HepG2 (cell line): ENCODE measurements around the gene WDR81. TPM values are rescaled to one million over a fixed set of nuclear protein-coding genes. Genes with fewer than 3 reads are reported as not detected.

Experiments
- HMGA1 ChIP-seq: sonication (generic); formaldehyde crosslinking; conservative IDR thresholded peaks from 2 replicates; pipeline ENCODE4 v1.4.0; 2020; ENCODE audit warnings: missing genetic modification reagents
- IKZF1 ChIP-seq: fragments of 450-650 bp; IDR thresholded peaks from 2 replicates; pipeline ENCODE4 v1.7.1; 2016
- NFKBIZ ChIP-seq: IDR thresholded peaks from 2 replicates; pipeline ENCODE4 v1.6.1; 2018; ENCODE audit warnings: missing genetic modification reagents, missing compliant biosample characterization
- NR1H2 ChIP-seq: sonication (generic); formaldehyde crosslinking; IDR thresholded peaks from 2 replicates; pipeline ENCODE4 v1.8.1; 2022; ENCODE audit warnings: low read depth, missing genetic modification reagents, borderline replicate concordance
- PCBP1 ChIP-seq: fragments of 200-400 bp; formaldehyde crosslinking; IDR thresholded peaks from 2 replicates; pipeline ENCODE4 v1.6.1; 2017; ENCODE audit warnings: mild to moderate bottlenecking, low read depth, low read length, borderline replicate concordance
- ZNF235 ChIP-seq: sonication (generic); formaldehyde crosslinking; IDR thresholded peaks from 2 replicates; pipeline ENCODE4 v1.8.1; 2023; ENCODE audit warnings: mild to moderate bottlenecking, missing genetic modification reagents, borderline replicate concordance
- ZNF256 ChIP-seq: sonication (generic); formaldehyde crosslinking; conservative IDR thresholded peaks from 2 replicates; pipeline ENCODE4 v1.4.0; 2020; ENCODE audit warnings: missing genetic modification reagents
- polyA plus RNA-seq, 8 experiments: library from polyadenylated mRNA; depleted of rRNA in 3 of 8; stranded (reverse) in 7 of 8; unstranded in 1 of 8; fragments of >200 nt; fragmentation: Illumina TruSeq in 4 of 8; extraction: Trizol in 4 of 8; gene quantifications; 2 replicates each; pipeline versions ENCODE4 v1.2.1 to v1.2.3, GENCODE V29; 2011 to 2016; ENCODE audit warnings: low read depth in 4 of 8, missing spikeins in 1 of 8, mixed read lengths in 1 of 8; ENCODE audit not compliant: insufficient read depth in 1 of 8
- total RNA-seq, 5 experiments: library from RNA; depleted of rRNA; stranded (reverse); fragments of >200 nt; fragmentation: Illumina TruSeq; extraction: Trizol; gene quantifications; 2 replicates each; pipeline ENCODE4 v1.2.3, GENCODE V29; 2016; ENCODE audit warnings: low read depth in 1 of 5
- TF ChIP-seq, protein P1 (sequence below): sonication (generic); formaldehyde crosslinking; IDR thresholded peaks from 2 replicates; pipeline ENCODE4 v1.4.0; 2020; ENCODE audit warnings: missing genetic modification reagents
- TF ChIP-seq, protein P2 (sequence below): sonication (generic); formaldehyde crosslinking; IDR thresholded peaks from 2 replicates; pipeline ENCODE4 v1.5.0; 2020; ENCODE audit warnings: missing genetic modification reagents
- TF ChIP-seq, protein P3 (sequence below): IDR thresholded peaks from 2 replicates; pipeline ENCODE4 v1.6.1; 2016
- TF ChIP-seq, protein P4 (sequence below), 2 experiments: IDR thresholded peaks; 2 replicates each; pipeline ENCODE4 v1.6.1; 2011 to 2012; ENCODE audit warnings: low read length in 2 of 2, borderline replicate concordance in 1 of 2, low read depth in 1 of 2, mild to moderate bottlenecking in 1 of 2, moderate library complexity in 1 of 2

The WDR81 gene
- total and polyA plus RNA-seq, 2 of the 13 experiments (the other 11 are each of a cell fraction or from before 2014, with no cell fraction given), result 9.1 to 16.7 TPM

DNA sequence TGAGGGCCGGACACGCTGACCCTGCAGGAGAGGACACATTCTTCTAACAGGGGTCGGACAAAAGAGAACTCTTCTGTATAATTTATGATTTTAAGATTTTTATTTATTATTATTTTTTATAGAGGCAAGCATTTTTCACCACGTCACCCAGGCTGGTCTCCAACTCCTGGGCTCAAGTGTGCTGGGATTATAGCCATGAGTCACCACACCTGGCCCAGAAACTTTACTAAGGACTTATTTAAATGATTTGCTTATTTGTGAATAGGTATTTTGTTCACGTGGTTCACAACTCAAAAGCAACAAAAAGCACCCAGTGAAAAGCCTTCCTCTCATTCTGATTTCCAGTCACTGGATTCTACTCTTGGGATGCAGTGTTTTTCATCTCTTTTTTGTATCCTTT lies 35.0 kb downstream of the WDR81 start (continued):
- TF ChIP-seq, protein P1, sequence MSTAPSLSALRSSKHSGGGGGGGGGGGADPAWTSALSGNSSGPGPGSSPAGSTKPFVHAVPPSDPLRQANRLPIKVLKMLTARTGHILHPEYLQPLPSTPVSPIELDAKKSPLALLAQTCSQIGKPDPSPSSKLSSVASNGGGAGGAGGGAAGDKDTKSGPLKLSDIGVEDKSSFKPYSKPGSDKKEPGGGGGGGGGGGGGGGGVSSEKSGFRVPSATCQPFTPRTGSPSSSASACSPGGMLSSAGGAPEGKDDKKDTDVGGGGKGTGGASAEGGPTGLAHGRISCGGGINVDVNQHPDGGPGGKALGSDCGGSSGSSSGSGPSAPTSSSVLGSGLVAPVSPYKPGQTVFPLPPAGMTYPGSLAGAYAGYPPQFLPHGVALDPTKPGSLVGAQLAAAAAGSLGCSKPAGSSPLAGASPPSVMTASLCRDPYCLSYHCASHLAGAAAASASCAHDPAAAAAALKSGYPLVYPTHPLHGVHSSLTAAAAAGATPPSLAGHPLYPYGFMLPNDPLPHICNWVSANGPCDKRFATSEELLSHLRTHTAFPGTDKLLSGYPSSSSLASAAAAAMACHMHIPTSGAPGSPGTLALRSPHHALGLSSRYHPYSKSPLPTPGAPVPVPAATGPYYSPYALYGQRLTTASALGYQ (CRISPR knock-in tag), result no peak
- TF ChIP-seq HMGA1 (CRISPR knock-in tag) (no peak), PCBP1 (no peak), NFKBIZ (CRISPR knock-in tag) (no peak), ZNF235 (CRISPR knock-in tag) (no peak), NR1H2 (no peak), IKZF1 (no peak), ZNF256 (CRISPR knock-in tag) (no peak)
- TF ChIP-seq, protein P2, sequence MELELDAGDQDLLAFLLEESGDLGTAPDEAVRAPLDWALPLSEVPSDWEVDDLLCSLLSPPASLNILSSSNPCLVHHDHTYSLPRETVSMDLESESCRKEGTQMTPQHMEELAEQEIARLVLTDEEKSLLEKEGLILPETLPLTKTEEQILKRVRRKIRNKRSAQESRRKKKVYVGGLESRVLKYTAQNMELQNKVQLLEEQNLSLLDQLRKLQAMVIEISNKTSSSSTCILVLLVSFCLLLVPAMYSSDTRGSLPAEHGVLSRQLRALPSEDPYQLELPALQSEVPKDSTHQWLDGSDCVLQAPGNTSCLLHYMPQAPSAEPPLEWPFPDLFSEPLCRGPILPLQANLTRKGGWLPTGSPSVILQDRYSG (CRISPR knock-in tag), result no peak
- TF ChIP-seq, protein P3, sequence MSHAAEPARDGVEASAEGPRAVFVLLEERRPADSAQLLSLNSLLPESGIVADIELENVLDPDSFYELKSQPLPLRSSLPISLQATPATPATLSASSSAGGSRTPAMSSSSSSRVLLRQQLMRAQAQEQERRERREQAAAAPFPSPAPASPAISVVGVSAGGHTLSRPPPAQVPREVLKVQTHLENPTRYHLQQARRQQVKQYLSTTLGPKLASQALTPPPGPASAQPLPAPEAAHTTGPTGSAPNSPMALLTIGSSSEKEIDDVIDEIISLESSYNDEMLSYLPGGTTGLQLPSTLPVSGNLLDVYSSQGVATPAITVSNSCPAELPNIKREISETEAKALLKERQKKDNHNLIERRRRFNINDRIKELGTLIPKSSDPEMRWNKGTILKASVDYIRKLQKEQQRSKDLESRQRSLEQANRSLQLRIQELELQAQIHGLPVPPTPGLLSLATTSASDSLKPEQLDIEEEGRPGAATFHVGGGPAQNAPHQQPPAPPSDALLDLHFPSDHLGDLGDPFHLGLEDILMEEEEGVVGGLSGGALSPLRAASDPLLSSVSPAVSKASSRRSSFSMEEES (CRISPR knock-in tag), result no peak
- TF ChIP-seq, protein P4, sequence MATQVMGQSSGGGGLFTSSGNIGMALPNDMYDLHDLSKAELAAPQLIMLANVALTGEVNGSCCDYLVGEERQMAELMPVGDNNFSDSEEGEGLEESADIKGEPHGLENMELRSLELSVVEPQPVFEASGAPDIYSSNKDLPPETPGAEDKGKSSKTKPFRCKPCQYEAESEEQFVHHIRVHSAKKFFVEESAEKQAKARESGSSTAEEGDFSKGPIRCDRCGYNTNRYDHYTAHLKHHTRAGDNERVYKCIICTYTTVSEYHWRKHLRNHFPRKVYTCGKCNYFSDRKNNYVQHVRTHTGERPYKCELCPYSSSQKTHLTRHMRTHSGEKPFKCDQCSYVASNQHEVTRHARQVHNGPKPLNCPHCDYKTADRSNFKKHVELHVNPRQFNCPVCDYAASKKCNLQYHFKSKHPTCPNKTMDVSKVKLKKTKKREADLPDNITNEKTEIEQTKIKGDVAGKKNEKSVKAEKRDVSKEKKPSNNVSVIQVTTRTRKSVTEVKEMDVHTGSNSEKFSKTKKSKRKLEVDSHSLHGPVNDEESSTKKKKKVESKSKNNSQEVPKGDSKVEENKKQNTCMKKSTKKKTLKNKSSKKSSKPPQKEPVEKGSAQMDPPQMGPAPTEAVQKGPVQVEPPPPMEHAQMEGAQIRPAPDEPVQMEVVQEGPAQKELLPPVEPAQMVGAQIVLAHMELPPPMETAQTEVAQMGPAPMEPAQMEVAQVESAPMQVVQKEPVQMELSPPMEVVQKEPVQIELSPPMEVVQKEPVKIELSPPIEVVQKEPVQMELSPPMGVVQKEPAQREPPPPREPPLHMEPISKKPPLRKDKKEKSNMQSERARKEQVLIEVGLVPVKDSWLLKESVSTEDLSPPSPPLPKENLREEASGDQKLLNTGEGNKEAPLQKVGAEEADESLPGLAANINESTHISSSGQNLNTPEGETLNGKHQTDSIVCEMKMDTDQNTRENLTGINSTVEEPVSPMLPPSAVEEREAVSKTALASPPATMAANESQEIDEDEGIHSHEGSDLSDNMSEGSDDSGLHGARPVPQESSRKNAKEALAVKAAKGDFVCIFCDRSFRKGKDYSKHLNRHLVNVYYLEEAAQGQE (IDR thresholded peaks at IDR 0.05; ENCODE audit: borderline replicate concordance in 1 of 2, low read depth in 1 of 2, low read length in 2 of 2), result no peak
